PC-3 (cell line): ENCODE data around the gene CCNY. TPM values are rescaled to one million over a fixed set of nuclear protein-coding genes. Genes with fewer than 3 reads are reported as not detected.

Experiments used
- ATAC-seq: fragments of 200-7000 bp; cut with Tn5 transposase; 2 replicates; pipeline ENCODE4 v1.9.1; 2020; ENCODE audit warnings: mild to moderate bottlenecking, moderate library complexity
- BruUV-seq: library from RNA; stranded (reverse); fragments of 400-500 nt; replicated peaks from 2 replicates; lab custom pipeline; 2021; lab: Mats Ljungman, UMichigan
- CTCF ChIA-PET: fragments of 300-600 bp; sonication (Branson Sonifier 250); formaldehyde crosslinking; loops from one replicate; lab custom pipeline; 2022; ENCODE audit warnings: antibody characterized with exemption; lab: Charles Lee
- POLR2A ChIA-PET: fragments of 300-600 bp; sonication (Branson Sonifier 250); formaldehyde crosslinking; loops from one replicate; lab custom pipeline; 2022; ENCODE audit warnings: antibody characterized with exemption; ENCODE audit not compliant: unreplicated experiment; lab: Charles Lee
- DNase-seq: peaks from one replicate; pipeline ENCODE4 v3.0.0-alpha.2; 2015
- H2AFZ ChIP-seq: fragments of 300-600 bp; sonication (generic); 2 replicates; pipeline ENCODE4 v1.6.0; 2016; ENCODE audit warnings: antibody characterized with exemption, low read length
- H3F3A ChIP-seq: fragments of 300-600 bp; sonication (generic); one replicate; pipeline ENCODE4 v1.6.0; 2017; ENCODE audit warnings: antibody characterized with exemption, low read length, control low read depth, mild to moderate bottlenecking; ENCODE audit not compliant: unreplicated experiment
- H3K27ac ChIP-seq: fragments of 300-600 bp; sonication (generic); 2 replicates; pipeline ENCODE4 v1.5.1; 2016; ENCODE audit warnings: mild to moderate bottlenecking, low read length
- H3K27me3 ChIP-seq: fragments of 300-600 bp; sonication (generic); 2 replicates; pipeline ENCODE4 v1.6.1; 2016; ENCODE audit warnings: low read length, mixed read lengths
- H3K36me3 ChIP-seq: fragments of 300-600 bp; sonication (generic); 2 replicates; pipeline ENCODE4 v1.6.1; 2016; ENCODE audit warnings: low read depth, mixed run types, low read length, mixed read lengths
- H3K4me1 ChIP-seq: fragments of 300-600 bp; sonication (generic); 2 replicates; pipeline ENCODE4 v1.5.1; 2016; ENCODE audit warnings: low read length; ENCODE audit not compliant: insufficient read depth
- H3K4me2 ChIP-seq: fragments of 300-600 bp; sonication (generic); 2 replicates; pipeline ENCODE4 v1.6.0; 2016; ENCODE audit warnings: low read length
- H3K4me3 ChIP-seq: fragments of 300-600 bp; sonication (generic); 2 replicates; pipeline ENCODE4 v1.5.1; 2016; ENCODE audit warnings: mild to moderate bottlenecking, low read length, mixed read lengths
- H3K79me2 ChIP-seq: fragments of 300-600 bp; sonication (generic); 2 replicates; pipeline ENCODE4 v1.6.1; 2017; ENCODE audit warnings: low read length, mixed read lengths
- H3K9ac ChIP-seq: fragments of 300-600 bp; sonication (generic); 2 replicates; pipeline ENCODE4 v1.6.0; 2016; ENCODE audit warnings: mild to moderate bottlenecking, low read length
- H3K9me2 ChIP-seq: fragments of 300-600 bp; sonication (generic); replicated peaks from 2 replicates; pipeline ENCODE4 v1.6.1; 2016; ENCODE audit warnings: mixed run types, low read length, mixed read lengths
- H3K9me3 ChIP-seq: fragments of 300-600 bp; sonication (generic); 2 replicates; pipeline ENCODE4 v1.6.1; 2016; ENCODE audit warnings: low read length, mixed read lengths
- H4K20me1 ChIP-seq: fragments of 300-600 bp; sonication (generic); 2 replicates; pipeline ENCODE4 v1.6.1; 2016; ENCODE audit warnings: low read length, mixed read lengths
- EZH2 ChIP-seq: fragments of 300-600 bp; sonication (generic); IDR thresholded peaks from one replicate; pipeline ENCODE4 v1.6.1; 2017; ENCODE audit warnings: antibody characterized with exemption, mild to moderate bottlenecking, low read length; ENCODE audit not compliant: unreplicated experiment
- EZH2phosphoT487 ChIP-seq: fragments of 300-600 bp; sonication (generic); IDR thresholded peaks from 2 replicates; pipeline ENCODE4 v1.6.1; 2018; ENCODE audit warnings: mild to moderate bottlenecking, antibody characterized with exemption, low read length, borderline replicate concordance
- intact Hi-C: fragments of 100-400 bp; cut with micrococcal nuclease; formaldehyde crosslinking; loops from 2 replicates; pipeline ENCODE4 v1.9.0; 2023
- total RNA-seq: library from RNA; depleted of rRNA; stranded (reverse); fragments of >200 nt; gene quantifications from 2 replicates; pipeline ENCODE4 v1.2.3, GENCODE V29; 2014
- TF ChIP-seq, protein P1 (sequence below): fragments of 300-600 bp; sonication (generic); conservative IDR thresholded peaks from 2 replicates; pipeline ENCODE4 v1.5.1; 2017; ENCODE audit warnings: antibody characterized with exemption, low read depth, mild to moderate bottlenecking, low read length

The CCNY gene
- total RNA-seq, 1 experiment from 2014 or later, result 146 TPM

DNA sequence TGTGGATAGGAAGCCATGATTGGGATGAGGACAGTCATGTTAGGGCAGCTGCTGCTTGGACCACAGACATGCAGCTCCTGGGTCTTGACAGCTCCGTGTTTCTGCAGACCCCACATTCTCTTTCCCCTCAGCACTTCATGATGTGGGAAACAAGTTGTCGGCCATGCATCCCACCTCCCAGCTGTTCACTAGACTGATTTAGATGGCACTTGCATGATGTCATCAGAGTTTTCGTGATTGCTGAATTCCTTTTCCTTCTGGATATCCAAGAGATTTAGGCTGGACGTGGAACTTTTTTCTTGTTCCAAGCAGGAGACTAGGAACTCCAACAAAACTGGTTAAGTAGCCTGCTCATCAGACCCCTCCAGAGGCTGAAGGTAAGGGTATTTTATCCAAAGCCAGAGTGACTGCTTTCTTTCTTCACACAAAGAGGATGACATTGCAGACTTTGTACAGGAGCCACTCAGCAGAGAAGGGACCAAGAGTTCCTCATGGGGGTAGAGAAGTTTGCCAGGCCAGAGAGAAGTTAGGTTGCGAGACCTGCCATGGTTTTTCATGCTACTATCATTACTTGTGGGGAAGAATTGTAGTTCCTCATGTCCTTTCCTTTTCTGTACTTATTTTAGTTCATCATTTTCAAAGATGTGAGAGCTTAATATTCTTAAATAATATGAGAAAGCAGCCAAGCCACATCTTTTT is 151.2 kb downstream of the CCNY start:
- H2AFZ ChIP-seq, result no peak overlapping the region
- peaks cover 6% of the 10 kb centered on the region for H3K4me1 ChIP-seq
- peaks cover 17% of the 10 kb centered on the region for H3K79me2 ChIP-seq
- intact Hi-C loops, result no loop called here
- peaks cover 3% of the 10 kb centered on the region; the same call in 1 of the 2 replicates for H4K20me1 ChIP-seq
- TF ChIP-seq, protein P1, sequence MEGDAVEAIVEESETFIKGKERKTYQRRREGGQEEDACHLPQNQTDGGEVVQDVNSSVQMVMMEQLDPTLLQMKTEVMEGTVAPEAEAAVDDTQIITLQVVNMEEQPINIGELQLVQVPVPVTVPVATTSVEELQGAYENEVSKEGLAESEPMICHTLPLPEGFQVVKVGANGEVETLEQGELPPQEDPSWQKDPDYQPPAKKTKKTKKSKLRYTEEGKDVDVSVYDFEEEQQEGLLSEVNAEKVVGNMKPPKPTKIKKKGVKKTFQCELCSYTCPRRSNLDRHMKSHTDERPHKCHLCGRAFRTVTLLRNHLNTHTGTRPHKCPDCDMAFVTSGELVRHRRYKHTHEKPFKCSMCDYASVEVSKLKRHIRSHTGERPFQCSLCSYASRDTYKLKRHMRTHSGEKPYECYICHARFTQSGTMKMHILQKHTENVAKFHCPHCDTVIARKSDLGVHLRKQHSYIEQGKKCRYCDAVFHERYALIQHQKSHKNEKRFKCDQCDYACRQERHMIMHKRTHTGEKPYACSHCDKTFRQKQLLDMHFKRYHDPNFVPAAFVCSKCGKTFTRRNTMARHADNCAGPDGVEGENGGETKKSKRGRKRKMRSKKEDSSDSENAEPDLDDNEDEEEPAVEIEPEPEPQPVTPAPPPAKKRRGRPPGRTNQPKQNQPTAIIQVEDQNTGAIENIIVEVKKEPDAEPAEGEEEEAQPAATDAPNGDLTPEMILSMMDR, result no peak
- TF ChIP-seq EZH2 (no peak), EZH2phosphoT487 (no peak)
- H3K27me3 ChIP-seq, result no peaks in the 10 kb centered on the region
- H3K9me3 ChIP-seq, result no peaks in the 10 kb centered on the region
- no peak overlapping the region for H3K9ac ChIP-seq
- ChIA-PET POLR2A (no interaction called here), CTCF (no interaction called here)
- no peak overlapping the region for H3K27ac ChIP-seq
- no peak for DNase-seq
- no peaks in the 10 kb centered on the region for H3K9me2 ChIP-seq
- BruUV-seq, result no TSS peak
- H3K36me3 ChIP-seq, result peaks cover 14% of the 10 kb centered on the region; the same call in 1 of the 2 replicates
- no peak for ATAC-seq
- H3K4me2 ChIP-seq, result no peak overlapping the region
- no peak overlapping the region for H3K4me3 ChIP-seq
- no peaks in the 10 kb centered on the region for H3F3A ChIP-seq

DNA sequence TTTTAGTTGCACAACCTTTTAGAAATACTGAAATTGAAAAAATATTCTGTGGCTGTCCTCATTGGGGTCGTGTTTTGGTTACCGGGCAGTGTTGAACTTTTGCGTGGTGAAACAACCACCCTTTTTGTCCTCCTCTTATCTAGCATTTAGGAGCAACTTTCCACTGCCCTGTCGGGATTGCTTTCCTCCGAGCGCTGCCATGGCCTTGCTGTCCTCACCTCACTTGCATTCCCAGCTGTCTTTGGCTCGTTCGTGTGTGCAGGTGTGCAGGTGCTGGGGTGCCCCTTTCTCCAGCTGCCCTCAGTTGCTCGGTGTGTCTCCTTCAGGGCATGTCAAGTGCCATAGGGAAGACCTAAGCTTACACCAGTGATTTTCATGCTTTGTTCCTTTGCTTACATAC is 151.9 kb downstream of the CCNY start:
- Histone ChIP-seq H3K4me3 (no peak overlapping the region), H2AFZ (no peak overlapping the region), H4K20me1 (peaks cover 9% of the 10 kb centered on the region; the same call in 1 of the 2 replicates), H3K4me2 (no peak overlapping the region), H3K9me2 (no peaks in the 10 kb centered on the region), H3K9me3 (no peaks in the 10 kb centered on the region), H3K4me1 (peaks cover 13% of the 10 kb centered on the region), H3K79me2 (peaks cover 17% of the 10 kb centered on the region), H3K27ac (no peak overlapping the region), H3F3A (no peaks in the 10 kb centered on the region), H3K36me3 (peaks cover 14% of the 10 kb centered on the region; the same call in 1 of the 2 replicates), H3K9ac (no peak overlapping the region), H3K27me3 (no peaks in the 10 kb centered on the region)
- no peak for ATAC-seq
- CTCF ChIA-PET, result no interaction called here
- intact Hi-C loops, result no loop called here
- DNase-seq, result no peak
- BruUV-seq, result no TSS peak
- TF ChIP-seq, protein P1, result no peak
- TF ChIP-seq EZH2phosphoT487 (no peak), EZH2 (no peak)
- POLR2A ChIA-PET, result no interaction called here
